Measurements from ENCODE around the gene POLD4.

POLD4 gene

DNA sequence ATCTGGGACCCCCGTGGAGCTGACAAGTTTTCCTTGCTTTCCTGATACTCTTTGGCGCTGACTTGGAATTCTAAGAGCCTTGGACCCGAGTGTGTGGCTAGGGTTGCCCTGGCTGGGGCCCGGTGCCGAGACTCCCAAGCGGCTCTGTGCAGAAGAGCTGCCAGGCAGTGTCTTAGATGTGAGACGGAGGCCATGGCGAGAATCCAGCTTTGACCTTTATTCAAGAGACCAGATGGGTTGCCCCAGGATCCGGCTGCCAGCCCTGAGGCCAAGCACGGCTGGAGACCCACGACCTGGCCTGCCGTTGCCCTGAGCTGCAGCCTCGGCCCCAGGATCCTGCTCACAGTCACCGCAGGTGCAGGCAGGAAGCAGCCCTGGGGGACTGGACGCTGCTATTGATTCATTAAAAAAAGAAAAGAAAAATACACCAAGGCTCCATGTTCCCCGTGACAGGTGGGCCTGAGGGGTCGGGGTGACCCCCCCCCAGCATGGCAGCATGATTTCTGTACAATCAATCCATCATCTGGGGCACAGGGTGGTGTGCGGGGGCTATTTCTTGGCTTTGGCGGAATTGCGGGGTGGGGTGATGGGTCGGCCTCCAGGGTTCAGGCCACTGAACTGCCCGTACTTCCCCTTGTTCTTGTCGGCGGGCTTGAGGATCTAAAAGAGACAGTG lies 44.8 kb upstream of the POLD4 start:
- DNase-seq (ENCODE audit: low read depth), result no peak
- no peak overlapping the region for H3K4me3 ChIP-seq (ENCODE audit: low read depth, low read length)
- TF ChIP-seq, protein P1, sequence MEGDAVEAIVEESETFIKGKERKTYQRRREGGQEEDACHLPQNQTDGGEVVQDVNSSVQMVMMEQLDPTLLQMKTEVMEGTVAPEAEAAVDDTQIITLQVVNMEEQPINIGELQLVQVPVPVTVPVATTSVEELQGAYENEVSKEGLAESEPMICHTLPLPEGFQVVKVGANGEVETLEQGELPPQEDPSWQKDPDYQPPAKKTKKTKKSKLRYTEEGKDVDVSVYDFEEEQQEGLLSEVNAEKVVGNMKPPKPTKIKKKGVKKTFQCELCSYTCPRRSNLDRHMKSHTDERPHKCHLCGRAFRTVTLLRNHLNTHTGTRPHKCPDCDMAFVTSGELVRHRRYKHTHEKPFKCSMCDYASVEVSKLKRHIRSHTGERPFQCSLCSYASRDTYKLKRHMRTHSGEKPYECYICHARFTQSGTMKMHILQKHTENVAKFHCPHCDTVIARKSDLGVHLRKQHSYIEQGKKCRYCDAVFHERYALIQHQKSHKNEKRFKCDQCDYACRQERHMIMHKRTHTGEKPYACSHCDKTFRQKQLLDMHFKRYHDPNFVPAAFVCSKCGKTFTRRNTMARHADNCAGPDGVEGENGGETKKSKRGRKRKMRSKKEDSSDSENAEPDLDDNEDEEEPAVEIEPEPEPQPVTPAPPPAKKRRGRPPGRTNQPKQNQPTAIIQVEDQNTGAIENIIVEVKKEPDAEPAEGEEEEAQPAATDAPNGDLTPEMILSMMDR (IDR thresholded peaks at IDR 0.05; ENCODE audit: control insufficient read depth, extremely low read depth, insufficient read depth), result no peak

DNA sequence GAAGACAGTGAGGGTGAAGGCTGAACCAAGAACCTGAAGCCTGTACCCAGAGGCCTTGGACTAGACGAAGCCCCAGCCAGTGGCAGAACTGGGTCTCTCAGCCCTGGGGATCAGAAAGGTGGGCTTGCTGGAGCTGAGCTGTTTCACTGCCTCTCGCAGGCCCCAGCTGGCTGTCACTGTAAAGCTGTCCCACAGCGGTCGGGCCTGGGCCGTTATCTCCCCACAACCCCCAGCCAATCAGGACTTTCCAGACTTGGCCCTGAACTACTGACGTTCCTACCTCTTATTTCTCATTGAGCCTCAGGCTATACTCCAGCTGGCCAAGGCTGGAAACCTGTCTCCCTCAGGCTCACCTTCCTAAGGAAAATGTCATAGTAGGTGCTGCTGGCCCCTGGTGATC lies 44.2 kb upstream of the POLD4 start:
- no peak for DNase-seq (ENCODE audit: low read depth)
- TF ChIP-seq, protein P1 (IDR thresholded peaks at IDR 0.05; ENCODE audit: control insufficient read depth, extremely low read depth, insufficient read depth), result no peak
- no peak overlapping the region for H3K4me3 ChIP-seq (ENCODE audit: low read depth, low read length)

DNA sequence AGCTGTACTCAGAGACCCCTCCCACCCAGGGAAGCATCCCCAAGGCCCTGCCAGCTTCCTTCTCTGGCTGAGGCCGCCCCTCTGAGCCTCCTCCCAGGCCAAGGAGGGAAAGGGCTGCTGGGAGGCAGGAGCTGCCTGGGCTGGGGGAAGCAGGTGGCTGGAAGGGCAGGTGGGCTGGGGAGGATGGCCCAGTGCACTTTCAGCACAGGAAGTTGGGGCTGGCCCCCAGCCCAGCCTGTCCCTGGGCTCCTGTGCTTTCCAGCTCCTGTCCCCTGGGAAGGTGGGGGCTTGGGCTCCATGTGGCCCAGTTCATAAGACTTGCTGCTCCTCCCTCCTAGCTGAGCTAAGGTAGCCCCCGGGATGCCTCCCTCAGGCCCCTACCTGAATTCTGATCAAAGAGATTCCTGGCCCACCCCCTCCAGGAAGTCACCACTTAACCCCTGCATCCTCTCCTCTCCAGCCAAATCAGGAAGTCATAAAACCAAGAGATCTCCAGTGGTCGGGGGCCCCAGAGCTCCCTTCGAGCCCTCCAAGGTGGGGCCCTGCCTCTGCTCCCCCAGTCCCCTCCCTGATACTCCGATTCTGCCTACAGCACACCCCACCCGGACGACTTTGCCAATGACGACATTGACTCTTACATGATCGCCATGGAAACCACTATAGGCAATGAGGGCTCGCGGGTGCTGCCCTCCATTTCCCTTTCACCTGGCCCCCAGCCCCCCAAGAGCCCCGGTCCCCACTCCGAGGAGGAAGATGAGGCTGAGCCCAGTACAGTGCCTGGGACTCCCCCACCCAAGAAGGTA lies 43.4 kb upstream of the POLD4 start:
- TF ChIP-seq, protein P1 (IDR thresholded peaks at IDR 0.05; ENCODE audit: control insufficient read depth, extremely low read depth, insufficient read depth), result no peak
- no peak for DNase-seq (ENCODE audit: low read depth)
- no peak overlapping the region for H3K4me3 ChIP-seq (ENCODE audit: low read depth, low read length)

DNA sequence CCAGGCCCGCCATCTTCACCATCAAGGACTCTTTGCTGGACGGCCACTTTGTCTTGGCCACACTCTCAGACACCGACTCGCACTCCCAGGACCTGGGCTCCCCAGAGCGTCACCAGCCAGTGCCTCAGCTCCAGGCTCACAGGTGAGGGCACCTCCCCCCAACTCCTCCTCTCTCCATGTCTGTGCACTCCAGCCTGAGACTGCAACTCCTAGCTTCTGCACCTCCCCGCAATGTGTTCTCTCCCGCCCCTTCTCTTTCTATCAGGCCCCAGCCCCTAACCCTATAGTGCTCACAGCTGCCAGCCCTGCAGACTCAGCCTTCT lies 42.9 kb upstream of the POLD4 start:
- DNase-seq (ENCODE audit: low read depth), result no peak
- H3K4me3 ChIP-seq (ENCODE audit: low read depth, low read length), result no peak overlapping the region
- TF ChIP-seq, protein P1 (IDR thresholded peaks at IDR 0.05; ENCODE audit: control insufficient read depth, extremely low read depth, insufficient read depth), result no peak

DNA sequence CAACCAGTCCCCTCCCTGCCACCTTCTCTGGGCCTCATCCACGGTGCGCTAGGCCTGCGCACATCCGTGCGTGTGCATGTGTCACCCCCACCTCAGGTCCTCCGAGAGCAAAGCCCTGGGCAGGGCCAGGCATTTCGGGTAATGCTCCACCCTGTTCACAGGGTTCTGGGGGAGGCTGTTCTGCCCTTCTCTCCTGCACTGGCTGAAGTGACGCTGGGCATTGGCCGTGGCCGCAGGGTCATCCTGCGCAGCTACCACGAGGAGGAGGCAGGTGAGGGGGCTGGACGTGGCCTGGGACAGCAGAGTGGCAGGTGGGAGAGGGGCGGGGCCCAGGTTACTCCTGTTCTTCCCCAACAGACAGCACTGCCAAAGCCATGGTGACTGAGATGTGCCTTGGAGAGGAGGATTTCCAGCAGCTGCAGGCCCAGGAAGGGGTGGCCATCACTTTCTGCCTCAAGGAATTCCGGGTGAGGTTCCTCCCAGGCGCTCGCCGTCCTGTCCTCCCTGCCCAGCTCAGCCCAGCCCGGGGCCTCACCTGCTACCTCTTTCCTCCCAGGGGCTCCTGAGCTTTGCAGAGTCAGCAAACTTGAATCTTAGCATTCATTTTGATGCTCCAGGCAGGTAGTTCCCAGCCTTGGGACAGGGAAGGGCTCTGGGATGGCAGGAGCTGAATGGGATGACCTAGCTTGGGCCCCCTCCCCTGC lies 42.4 kb upstream of the POLD4 start:
- TF ChIP-seq, protein P1 (IDR thresholded peaks at IDR 0.05; ENCODE audit: control insufficient read depth, extremely low read depth, insufficient read depth), result no peak
- no peak for DNase-seq (ENCODE audit: low read depth)
- H3K4me3 ChIP-seq (ENCODE audit: low read depth, low read length), result no peak overlapping the region

DNA sequence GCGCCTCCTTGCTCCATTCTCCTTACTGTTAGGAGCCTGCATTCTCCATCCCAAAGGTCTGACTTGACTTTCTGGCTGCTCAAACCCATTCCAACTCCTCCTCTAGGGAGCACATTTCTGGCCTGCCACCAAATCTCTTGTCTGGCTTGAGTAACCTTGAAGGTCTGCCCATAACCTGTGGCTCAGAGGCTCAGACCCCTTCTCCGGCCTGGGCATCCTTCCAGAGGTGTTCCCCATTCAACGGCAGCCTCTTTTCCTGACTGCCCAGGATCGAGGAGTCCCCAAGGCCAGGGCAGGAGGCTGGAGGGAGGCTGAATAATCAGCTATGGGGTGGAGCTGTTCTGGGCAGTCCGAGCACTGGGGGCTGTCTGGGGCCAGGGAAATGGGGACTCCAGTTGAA lies 40.6 kb upstream of the POLD4 start:
- no peak for DNase-seq (ENCODE audit: low read depth)
- TF ChIP-seq, protein P1 (IDR thresholded peaks at IDR 0.05; ENCODE audit: control insufficient read depth, extremely low read depth, insufficient read depth), result no peak

More for the DNA sequence above, 40.6 kb upstream of the POLD4 start:
- no peak overlapping the region for H3K4me3 ChIP-seq (ENCODE audit: low read depth, low read length)

Data from LNCaP clone FGC (cell line).